ENCODE measurements around the gene ARMC3. TPM values are rescaled to one million over a fixed set of nuclear protein-coding genes. Genes with fewer than 3 reads are reported as not detected.

Gene ARMC3
- total and polyA plus RNA-seq, 9 of the 15 experiments (the other 6 are each of a cell fraction or from before 2014, with no cell fraction given), result 0.33 to 1.1 (median 0.62) TPM

DNA sequence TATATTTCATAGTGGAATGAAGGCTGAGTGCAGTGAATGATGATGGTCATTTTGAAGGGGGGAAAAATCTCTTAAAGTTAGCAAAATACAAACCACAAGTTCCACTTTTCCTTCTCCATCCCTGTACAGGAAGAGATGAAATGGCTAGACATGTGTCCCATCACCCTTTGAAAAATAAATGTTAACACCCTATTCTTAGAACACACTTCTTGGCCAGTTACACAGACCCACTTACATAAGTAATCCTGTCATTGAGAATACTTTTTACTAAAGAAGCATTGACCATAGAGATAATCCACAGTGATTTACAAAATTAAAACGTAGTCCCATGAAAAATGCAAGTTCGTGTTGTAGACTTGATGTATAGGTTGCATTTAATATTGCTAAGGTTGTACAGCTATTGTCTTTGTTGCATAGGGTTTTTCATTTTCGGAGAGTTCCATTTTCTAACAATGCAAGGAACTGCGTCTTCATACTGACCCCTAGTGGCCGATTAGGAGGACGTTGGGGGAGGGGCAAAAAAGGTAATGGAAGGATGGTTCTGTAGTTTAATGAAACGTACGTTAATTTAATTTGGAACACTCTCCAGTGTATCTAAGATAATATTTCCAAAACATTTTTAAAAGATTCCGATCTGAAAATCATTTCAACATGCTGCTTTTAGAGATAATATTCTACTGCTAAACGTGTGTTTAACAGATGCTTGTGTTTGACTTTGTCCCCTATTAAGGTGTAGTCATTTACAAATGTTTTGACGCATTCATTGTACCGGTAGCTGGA is 60.9 kb downstream of the ARMC3 start (continued):
- TF ChIP-seq BDP1 (IDR thresholded peaks at IDR 0.05; ENCODE audit: insufficient read depth, insufficient read length), result no peak
- TF ChIP-seq, protein P1, sequence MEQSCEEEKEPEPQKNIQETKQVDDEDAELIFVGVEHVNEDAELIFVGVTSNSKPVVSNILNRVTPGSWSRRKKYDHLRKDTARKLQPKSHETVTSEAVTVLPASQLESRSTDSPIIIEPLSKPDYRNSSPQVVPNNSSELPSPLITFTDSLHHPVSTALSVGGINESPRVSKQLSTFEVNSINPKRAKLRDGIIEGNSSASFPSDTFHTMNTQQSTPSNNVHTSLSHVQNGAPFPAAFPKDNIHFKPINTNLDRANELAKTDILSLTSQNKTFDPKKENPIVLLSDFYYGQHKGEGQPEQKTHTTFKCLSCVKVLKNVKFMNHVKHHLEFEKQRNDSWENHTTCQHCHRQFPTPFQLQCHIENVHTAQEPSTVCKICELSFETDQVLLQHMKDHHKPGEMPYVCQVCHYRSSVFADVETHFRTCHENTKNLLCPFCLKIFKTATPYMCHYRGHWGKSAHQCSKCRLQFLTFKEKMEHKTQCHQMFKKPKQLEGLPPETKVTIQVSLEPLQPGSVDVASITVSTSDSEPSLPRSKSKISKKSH (CRISPR knock-in tag; IDR thresholded peaks at IDR 0.05), result no peak
- TF ChIP-seq RNF2 (IDR thresholded peaks at IDR 0.05), result no peak
- peak in 1 of 3 experiments; percentile 21 for TF ChIP-seq YY1 (IDR thresholded peaks at IDR 0.05; ENCODE audit: borderline replicate concordance in 1 of 3, control insufficient read depth in 1 of 3, extremely low read depth in 1 of 3, insufficient read depth in 3 of 3, insufficient read length in 1 of 3, insufficient replicate concordance in 2 of 3, low read depth in 1 of 3, low read length in 2 of 3)
- TF ChIP-seq TEAD4 (IDR thresholded peaks at IDR 0.05; ENCODE audit: low read length), result no peak; the same call in 1 of the 2 replicates
- TF ChIP-seq TEAD4 (CRISPR knock-in tag; IDR thresholded peaks at IDR 0.05; ENCODE audit: borderline replicate concordance), result no peak
- TF ChIP-seq, protein P2, sequence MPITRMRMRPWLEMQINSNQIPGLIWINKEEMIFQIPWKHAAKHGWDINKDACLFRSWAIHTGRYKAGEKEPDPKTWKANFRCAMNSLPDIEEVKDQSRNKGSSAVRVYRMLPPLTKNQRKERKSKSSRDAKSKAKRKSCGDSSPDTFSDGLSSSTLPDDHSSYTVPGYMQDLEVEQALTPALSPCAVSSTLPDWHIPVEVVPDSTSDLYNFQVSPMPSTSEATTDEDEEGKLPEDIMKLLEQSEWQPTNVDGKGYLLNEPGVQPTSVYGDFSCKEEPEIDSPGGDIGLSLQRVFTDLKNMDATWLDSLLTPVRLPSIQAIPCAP (CRISPR knock-in tag; IDR thresholded peaks at IDR 0.05; ENCODE audit: borderline replicate concordance), result no peak
- no peak for TF ChIP-seq DNMT1 (IDR thresholded peaks at IDR 0.05)
- TF ChIP-seq CCAR2 (IDR thresholded peaks at IDR 0.05; ENCODE audit: low read depth, low read length), result no peak
- no peak; the same call in 1 of the 2 replicates for TF ChIP-seq ADNP (tag; IDR thresholded peaks at IDR 0.05)
- TF ChIP-seq BACH1 (tag; IDR thresholded peaks at IDR 0.05), result no peak
- peak; percentile 43; the same call in 1 of the 2 replicates for TF ChIP-seq FOSL1 (tag; conservative IDR thresholded peaks at IDR 0.05)
- TF ChIP-seq ZNF407 (IDR thresholded peaks at IDR 0.05; ENCODE audit: low read depth), result no peak
- TF ChIP-seq E2F5 (CRISPR knock-in tag; IDR thresholded peaks at IDR 0.05), result no peak
- TF ChIP-seq PRPF4 (IDR thresholded peaks at IDR 0.05; ENCODE audit: insufficient read depth, low read depth, low read length, poor library complexity, severe bottlenecking), result no peak

All from K562 (cell line).